Skeletal muscle satellite cell (primary cell): Measurements from ENCODE around the gene CXCR2.

Experiments
- H3K27me3 ChIP-seq: 2 replicates; pipeline ENCODE4 v1.7.0; 2013; ENCODE audit warnings: low read length; ENCODE audit not compliant: control insufficient read depth, insufficient read depth
- H3K36me3 ChIP-seq: 2 replicates; pipeline ENCODE4 v1.7.0; 2013; ENCODE audit warnings: mild to moderate bottlenecking, control low read depth, low read length; ENCODE audit not compliant: insufficient read depth
- H3K4me1 ChIP-seq: 2 replicates; pipeline ENCODE4 v1.7.0; 2013; ENCODE audit warnings: low read length; ENCODE audit not compliant: control insufficient read depth, insufficient read depth
- H3K4me2 ChIP-seq: 2 replicates; pipeline ENCODE4 v1.7.0; 2013; ENCODE audit warnings: mild to moderate bottlenecking, low read length
- H3K4me3 ChIP-seq: 2 replicates; pipeline ENCODE4 v1.7.0; 2013; ENCODE audit warnings: low read length
- H3K9ac ChIP-seq: 2 replicates; pipeline ENCODE4 v1.7.0; 2013; ENCODE audit warnings: mild to moderate bottlenecking, low read depth, low read length, moderate library complexity
- H3K9me3 ChIP-seq: replicated peaks from 2 replicates; pipeline ENCODE4 v1.7.0; 2013; ENCODE audit warnings: mild to moderate bottlenecking, control low read depth, low read length

CXCR2 gene

GRCh38 chr2:218137514-218137913 lies 11.7 kb downstream of the CXCR2 start:
- no peaks in the 10 kb centered on the region for H3K4me1 ChIP-seq
- H3K4me2 ChIP-seq, result no peak overlapping the region

GRCh38 chr2:218138047-218138446 lies 12.2 kb downstream of the CXCR2 start:
- H3K4me1 ChIP-seq, result no peaks in the 10 kb centered on the region
- peaks cover 59% of the 10 kb centered on the region for H3K27me3 ChIP-seq
- no peak overlapping the region for H3K4me2 ChIP-seq
- no peaks in the 10 kb centered on the region for H3K9me3 ChIP-seq
- no peak overlapping the region for H3K4me3 ChIP-seq
- H3K36me3 ChIP-seq, result no peaks in the 10 kb centered on the region
- no peak overlapping the region for H3K9ac ChIP-seq

More at GRCh38 chr2:218137514-218137913, 11.7 kb downstream of the CXCR2 start:
- Histone ChIP-seq H3K27me3 (peaks cover 56% of the 10 kb centered on the region), H3K9me3 (no peaks in the 10 kb centered on the region), H3K9ac (no peak overlapping the region), H3K4me3 (no peak overlapping the region), H3K36me3 (no peaks in the 10 kb centered on the region)

- H3K4me1 ChIP-seq, result no peaks in the 10 kb centered on the region
- H3K9me3 ChIP-seq, result no peaks in the 10 kb centered on the region
- no peak overlapping the region for H3K9ac ChIP-seq
- no peaks in the 10 kb centered on the region for H3K36me3 ChIP-seq
- no peak overlapping the region for H3K4me3 ChIP-seq
- H3K27me3 ChIP-seq, result peaks cover 42% of the 10 kb centered on the region
- H3K4me2 ChIP-seq, result no peak overlapping the region
Measured at GRCh38 chr2:218145124-218145523, 19.3 kb downstream of the CXCR2 start.

GRCh38 chr2:218146056-218146455 lies 20.2 kb downstream of the CXCR2 start:
- no peak overlapping the region for H3K9ac ChIP-seq
- H3K4me3 ChIP-seq, result no peak overlapping the region
- peaks cover 45% of the 10 kb centered on the region for H3K27me3 ChIP-seq
- H3K4me2 ChIP-seq, result no peak overlapping the region
- no peaks in the 10 kb centered on the region for H3K36me3 ChIP-seq
- H3K9me3 ChIP-seq, result no peaks in the 10 kb centered on the region
- no peaks in the 10 kb centered on the region for H3K4me1 ChIP-seq

- H3K9ac ChIP-seq, result no peak overlapping the region
- H3K9me3 ChIP-seq, result no peaks in the 10 kb centered on the region
- no peak overlapping the region for H3K4me2 ChIP-seq
- H3K36me3 ChIP-seq, result no peaks in the 10 kb centered on the region
- H3K27me3 ChIP-seq, result peaks cover 48% of the 10 kb centered on the region
- no peak overlapping the region for H3K4me3 ChIP-seq
- H3K4me1 ChIP-seq, result no peaks in the 10 kb centered on the region
Measured at GRCh38 chr2:218149098-218149497, 23.3 kb downstream of the CXCR2 start.

GRCh38 chr2:218149848-218150440 lies 24.1 kb downstream of the CXCR2 start:
- Histone ChIP-seq H3K9ac (no peak overlapping the region), H3K4me1 (no peaks in the 10 kb centered on the region), H3K4me2 (no peak overlapping the region), H3K27me3 (peaks cover 55% of the 10 kb centered on the region), H3K9me3 (no peaks in the 10 kb centered on the region), H3K36me3 (no peaks in the 10 kb centered on the region), H3K4me3 (no peak overlapping the region)

- Histone ChIP-seq H3K4me2 (no peak overlapping the region), H3K4me1 (no peaks in the 10 kb centered on the region), H3K9me3 (no peaks in the 10 kb centered on the region), H3K36me3 (no peaks in the 10 kb centered on the region), H3K4me3 (no peak overlapping the region), H3K27me3 (peaks cover 63% of the 10 kb centered on the region), H3K9ac (no peak overlapping the region)
Measured at GRCh38 chr2:218152172-218152571, 26.3 kb downstream of the CXCR2 start.

- Histone ChIP-seq H3K36me3 (no peaks in the 10 kb centered on the region), H3K9ac (no peak overlapping the region), H3K4me3 (no peak overlapping the region), H3K27me3 (peaks cover 69% of the 10 kb centered on the region), H3K9me3 (no peaks in the 10 kb centered on the region), H3K4me2 (no peak overlapping the region), H3K4me1 (no peaks in the 10 kb centered on the region)
Measured at GRCh38 chr2:218152777-218153176, 26.9 kb downstream of the CXCR2 start.

GRCh38 chr2:218155953-218156479 lies 30.2 kb downstream of the CXCR2 start:
- H3K4me3 ChIP-seq, result no peak overlapping the region
- no peak overlapping the region for H3K9ac ChIP-seq
- H3K36me3 ChIP-seq, result no peaks in the 10 kb centered on the region
- no peaks in the 10 kb centered on the region for H3K9me3 ChIP-seq
- no peaks in the 10 kb centered on the region for H3K4me1 ChIP-seq
- peaks cover 68% of the 10 kb centered on the region for H3K27me3 ChIP-seq
- H3K4me2 ChIP-seq, result no peak overlapping the region

GRCh38 chr2:218161644-218162043 lies 35.8 kb downstream of the CXCR2 start:
- Histone ChIP-seq H3K4me2 (no peak overlapping the region), H3K4me1 (no peaks in the 10 kb centered on the region), H3K36me3 (no peaks in the 10 kb centered on the region), H3K4me3 (no peak overlapping the region), H3K9ac (no peak overlapping the region), H3K9me3 (no peaks in the 10 kb centered on the region), H3K27me3 (peaks cover 73% of the 10 kb centered on the region)

- Histone ChIP-seq H3K36me3 (no peaks in the 10 kb centered on the region), H3K4me1 (no peaks in the 10 kb centered on the region), H3K27me3 (peaks cover 73% of the 10 kb centered on the region), H3K9me3 (no peaks in the 10 kb centered on the region), H3K9ac (no peak overlapping the region), H3K4me2 (no peak overlapping the region), H3K4me3 (no peak overlapping the region)
Measured at GRCh38 chr2:218162814-218163213, 37.0 kb downstream of the CXCR2 start.

GRCh38 chr2:218166791-218167190 lies 41.0 kb downstream of the CXCR2 start, which contains the start of gene CXCR1:
TSS of gene CXCR1 (minus strand) at chr2:218166962. CDS start at chr2:218165211, 1,751 bp downstream.
- Histone ChIP-seq H3K4me2 (no peak within 1 kb of the TSS), H3K9me3 (no peaks in the 10 kb centered on the region), H3K36me3 (no peaks in the 10 kb centered on the region), H3K9ac (no peak within 1 kb of the TSS), H3K4me1 (no peaks in the 10 kb centered on the region), H3K4me3 (no peak within 1 kb of the TSS), H3K27me3 (peaks cover 82% of the 10 kb centered on the region)
